Measurements from ENCODE around the gene LRP1-AS.

LRP1-AS gene

GRCh38 chr12:57095440-57095839, 52.0 kb downstream of the LRP1-AS start:
- no peak overlapping the region for H3K4me3 ChIP-seq (ENCODE audit: low read depth in 1 of 2, low read length in 1 of 2)
- peaks cover 0 to 7% of the 10 kb centered on the region in 2 experiments for H3K4me1 ChIP-seq (ENCODE audit: control insufficient read depth in 1 of 2, insufficient read depth in 1 of 2, low read depth in 1 of 2, low read length in 1 of 2)
- H3K27me3 ChIP-seq, result peaks cover 7% of the 10 kb centered on the region
- peaks cover 8% of the 10 kb centered on the region for H3K9me3 ChIP-seq
- peaks cover 58% of the 10 kb centered on the region for H3K36me3 ChIP-seq
- H3K27ac ChIP-seq, result peak overlapping the region; percentile 19
- no peak for TF ChIP-seq CTCF (IDR thresholded peaks at IDR 0.05)
